ENCODE results near the gene ZNF385D. TPM values are rescaled to one million over a fixed set of nuclear protein-coding genes. Genes with fewer than 3 reads are reported as not detected.

The ZNF385D gene
- total RNA-seq, 2 experiments from 2014 or later, result not detected

GRCh38 chr3:21729331-21729730, 21.7 kb downstream of the ZNF385D start:
- Mint-ChIP-seq H3K4me1 (no peaks in the 10 kb centered on the region), H3K27me3 (no peaks in the 10 kb centered on the region), H3K9me3 (peaks cover 16% of the 10 kb centered on the region), H3K27ac (no peak overlapping the region), H3K36me3 (no peaks in the 10 kb centered on the region), H3K4me3 (no peak overlapping the region)
- DNase-seq, result no peak

- Mint-ChIP-seq H3K27ac (no peak overlapping the region), H3K4me3 (no peak overlapping the region), H3K36me3 (no peaks in the 10 kb centered on the region), H3K4me1 (no peaks in the 10 kb centered on the region), H3K9me3 (peaks cover 13% of the 10 kb centered on the region), H3K27me3 (no peaks in the 10 kb centered on the region)
- DNase-seq, result no peak
Observed at GRCh38 chr3:21722768-21723167, 28.2 kb downstream of the ZNF385D start.

GRCh38 chr3:21722301-21722700, 28.7 kb downstream of the ZNF385D start:
- Mint-ChIP-seq H3K4me1 (no peaks in the 10 kb centered on the region), H3K27ac (no peak overlapping the region), H3K36me3 (no peaks in the 10 kb centered on the region), H3K27me3 (no peaks in the 10 kb centered on the region), H3K4me3 (no peak overlapping the region), H3K9me3 (peaks cover 10% of the 10 kb centered on the region)
- no peak for DNase-seq

DNA sequence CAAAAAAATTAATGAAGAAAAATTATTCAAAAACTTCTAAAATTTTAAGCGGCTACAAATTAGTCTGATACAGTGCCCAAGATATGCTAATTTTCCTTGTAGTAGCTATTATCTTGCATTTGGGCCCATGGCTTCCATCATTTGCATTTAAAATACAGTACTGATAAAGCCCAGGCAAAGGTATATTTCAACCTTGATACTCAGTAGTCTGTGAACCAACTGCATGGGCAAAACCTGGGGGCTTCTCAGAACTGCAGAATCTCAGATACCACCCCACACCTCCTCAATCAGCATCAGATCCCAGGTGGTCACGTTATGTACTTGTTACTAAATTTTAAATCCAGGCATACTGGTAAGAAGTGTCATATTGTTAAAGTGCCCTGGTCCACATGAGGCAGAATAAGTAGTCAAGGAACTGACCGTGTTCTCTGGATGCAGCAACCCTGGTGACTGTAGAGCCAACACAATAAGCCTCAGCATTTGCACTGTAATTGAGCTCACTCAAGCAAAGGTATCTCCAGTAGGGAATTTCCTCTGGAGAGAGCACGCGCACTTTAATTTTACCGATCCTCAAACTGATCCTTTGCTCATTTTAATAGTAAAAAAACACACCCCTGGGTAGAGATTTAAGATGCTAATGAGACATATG, 31.9 kb downstream of the ZNF385D start:
- H3K36me3 Mint-ChIP-seq, result no peaks in the 10 kb centered on the region
- no peak overlapping the region for H3K27ac Mint-ChIP-seq
- no peaks in the 10 kb centered on the region for H3K4me1 Mint-ChIP-seq
- no peak overlapping the region for H3K4me3 Mint-ChIP-seq
- peaks cover 1% of the 10 kb centered on the region for H3K9me3 Mint-ChIP-seq
- H3K27me3 Mint-ChIP-seq, result no peaks in the 10 kb centered on the region
- no peak for DNase-seq

GRCh38 chr3:21718161-21718765, 32.7 kb downstream of the ZNF385D start:
- H3K4me3 Mint-ChIP-seq, result no peak overlapping the region
- no peaks in the 10 kb centered on the region for H3K36me3 Mint-ChIP-seq
- peaks cover under 1% of the 10 kb centered on the region for H3K9me3 Mint-ChIP-seq
- DNase-seq, result no peak
- no peaks in the 10 kb centered on the region for H3K4me1 Mint-ChIP-seq
- no peak overlapping the region for H3K27ac Mint-ChIP-seq
- no peaks in the 10 kb centered on the region for H3K27me3 Mint-ChIP-seq

DNA sequence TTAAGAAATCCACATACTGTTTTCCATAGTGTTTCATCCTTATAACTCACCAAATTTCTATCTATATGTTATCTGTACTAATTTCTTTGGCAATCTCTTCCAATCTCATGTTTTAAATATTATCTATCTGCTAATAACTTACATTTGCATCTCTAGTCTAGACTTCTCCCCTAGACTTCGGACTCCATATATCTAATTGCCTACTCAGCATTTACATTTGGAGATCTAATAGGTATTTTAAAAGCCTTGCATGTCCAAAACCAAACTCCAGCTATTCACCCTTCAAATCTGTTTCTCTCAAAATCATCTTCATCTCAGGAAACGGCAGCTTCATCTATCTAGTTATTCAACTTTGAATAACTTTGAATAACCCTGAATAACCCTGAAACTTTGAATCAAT, 35.3 kb downstream of the ZNF385D start:
- no peak overlapping the region for H3K27ac Mint-ChIP-seq
- peaks cover 2% of the 10 kb centered on the region for H3K9me3 Mint-ChIP-seq

DNA sequence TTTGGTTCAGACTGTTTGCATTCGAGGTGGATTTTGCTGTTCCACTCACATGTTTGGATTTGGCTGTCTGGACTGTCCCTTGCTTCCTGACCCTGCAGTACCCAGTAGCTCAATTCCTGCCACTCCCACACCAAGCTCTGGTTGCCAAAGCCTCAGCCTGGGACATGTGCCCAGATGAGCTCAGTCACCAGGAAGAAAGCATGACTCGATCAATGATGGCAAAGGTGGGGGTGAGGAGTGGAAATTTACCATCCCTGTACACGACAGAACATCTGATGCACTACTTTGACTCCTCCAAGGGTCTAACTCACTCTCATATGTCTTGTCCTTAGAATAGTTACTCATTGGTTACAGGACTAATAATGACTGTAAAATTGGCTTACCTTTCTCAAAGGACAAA, 45.2 kb downstream of the ZNF385D start:
- Mint-ChIP-seq H3K27ac (no peak overlapping the region), H3K9me3 (peaks cover 2% of the 10 kb centered on the region), H3K4me3 (no peak overlapping the region), H3K36me3 (no peaks in the 10 kb centered on the region), H3K27me3 (no peaks in the 10 kb centered on the region), H3K4me1 (no peaks in the 10 kb centered on the region)
- DNase-seq, result no peak

More for the DNA sequence above, 35.3 kb downstream of the ZNF385D start:
- no peaks in the 10 kb centered on the region for H3K4me1 Mint-ChIP-seq
- no peak for DNase-seq
- no peaks in the 10 kb centered on the region for H3K27me3 Mint-ChIP-seq
- no peaks in the 10 kb centered on the region for H3K36me3 Mint-ChIP-seq
- no peak overlapping the region for H3K4me3 Mint-ChIP-seq

DNA sequence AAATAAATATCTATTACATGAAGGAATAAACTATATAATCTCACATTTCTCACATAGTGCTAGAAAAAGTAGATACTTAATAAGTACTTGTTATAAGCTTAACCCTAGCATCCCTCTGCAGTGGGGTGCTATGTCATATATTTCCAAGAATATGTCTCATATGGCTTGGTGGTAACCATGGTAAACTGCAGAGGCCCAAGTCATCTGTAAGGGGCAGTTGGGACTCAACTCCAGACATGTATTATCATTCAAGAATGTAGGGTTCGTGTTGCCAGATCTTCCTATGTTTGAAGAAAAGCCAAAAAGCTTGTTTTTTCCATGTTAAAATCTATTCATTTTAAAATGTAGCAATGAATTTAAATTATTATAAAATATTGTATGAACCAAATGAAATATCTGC, 46.2 kb downstream of the ZNF385D start:
- DNase-seq, result no peak
- no peaks in the 10 kb centered on the region for H3K27me3 Mint-ChIP-seq
- no peaks in the 10 kb centered on the region for H3K4me1 Mint-ChIP-seq
- no peak overlapping the region for H3K27ac Mint-ChIP-seq
- H3K36me3 Mint-ChIP-seq, result no peaks in the 10 kb centered on the region
- no peaks in the 10 kb centered on the region for H3K9me3 Mint-ChIP-seq
- H3K4me3 Mint-ChIP-seq, result no peak overlapping the region

DNA sequence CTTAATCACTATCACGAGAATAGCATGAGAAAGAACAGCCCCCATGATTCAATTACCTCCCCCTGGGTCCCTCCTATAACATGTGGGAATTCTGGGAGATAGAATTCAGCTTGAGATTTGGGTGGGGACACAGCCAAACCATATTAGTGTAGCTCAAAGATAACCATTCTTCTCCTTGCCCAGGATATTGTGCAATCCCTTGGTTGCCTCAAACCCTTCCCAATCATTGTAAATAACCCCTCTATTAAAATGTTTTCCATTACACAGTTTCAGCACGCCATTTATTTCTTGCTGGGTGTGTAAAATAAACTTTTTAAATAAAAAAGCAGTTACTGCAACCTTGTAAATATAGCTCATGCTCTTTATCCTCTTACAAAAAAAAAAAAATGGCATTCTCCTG, 47.7 kb downstream of the ZNF385D start:
- no peak overlapping the region for H3K27ac Mint-ChIP-seq
- H3K9me3 Mint-ChIP-seq, result no peaks in the 10 kb centered on the region
- no peaks in the 10 kb centered on the region for H3K36me3 Mint-ChIP-seq
- H3K4me1 Mint-ChIP-seq, result no peaks in the 10 kb centered on the region
- H3K4me3 Mint-ChIP-seq, result no peak overlapping the region
- DNase-seq, result no peak
- H3K27me3 Mint-ChIP-seq, result no peaks in the 10 kb centered on the region

- Mint-ChIP-seq H3K27ac (no peak overlapping the region), H3K9me3 (peaks cover 2% of the 10 kb centered on the region), H3K36me3 (no peaks in the 10 kb centered on the region)
Observed at GRCh38 chr3:21697707-21698106, 53.3 kb downstream of the ZNF385D start.

GRCh38 chr3:21694506-21694905, 56.5 kb downstream of the ZNF385D start:
- Mint-ChIP-seq H3K9me3 (peaks cover 2% of the 10 kb centered on the region), H3K4me3 (no peak overlapping the region), H3K4me1 (no peaks in the 10 kb centered on the region), H3K36me3 (no peaks in the 10 kb centered on the region), H3K27ac (no peak overlapping the region), H3K27me3 (no peaks in the 10 kb centered on the region)
- no peak for DNase-seq

More at GRCh38 chr3:21697707-21698106, 53.3 kb downstream of the ZNF385D start:
- no peaks in the 10 kb centered on the region for H3K4me1 Mint-ChIP-seq
- DNase-seq, result no peak
- no peaks in the 10 kb centered on the region for H3K27me3 Mint-ChIP-seq
- no peak overlapping the region for H3K4me3 Mint-ChIP-seq

- no peak for DNase-seq
- H3K9me3 Mint-ChIP-seq, result no peaks in the 10 kb centered on the region
- no peaks in the 10 kb centered on the region for H3K36me3 Mint-ChIP-seq
- H3K4me1 Mint-ChIP-seq, result no peaks in the 10 kb centered on the region
- H3K27me3 Mint-ChIP-seq, result no peaks in the 10 kb centered on the region
- H3K27ac Mint-ChIP-seq, result no peak overlapping the region
- no peak overlapping the region for H3K4me3 Mint-ChIP-seq
Observed at GRCh38 chr3:21691036-21691435, 60.0 kb downstream of the ZNF385D start.

GRCh38 chr3:21682206-21682605, 68.8 kb downstream of the ZNF385D start:
- Mint-ChIP-seq H3K27me3 (no peaks in the 10 kb centered on the region), H3K36me3 (no peaks in the 10 kb centered on the region), H3K4me3 (no peak overlapping the region), H3K4me1 (no peaks in the 10 kb centered on the region), H3K9me3 (no peaks in the 10 kb centered on the region), H3K27ac (no peak overlapping the region)
- no peak for DNase-seq

- H3K36me3 Mint-ChIP-seq, result no peaks in the 10 kb centered on the region
- no peak for DNase-seq
- H3K27me3 Mint-ChIP-seq, result no peaks in the 10 kb centered on the region
- no peak overlapping the region for H3K4me3 Mint-ChIP-seq
- H3K9me3 Mint-ChIP-seq, result no peaks in the 10 kb centered on the region
- no peaks in the 10 kb centered on the region for H3K4me1 Mint-ChIP-seq
- H3K27ac Mint-ChIP-seq, result no peak overlapping the region
Observed at GRCh38 chr3:21673393-21673792, 77.6 kb downstream of the ZNF385D start.

GRCh38 chr3:21672303-21672702, 78.7 kb downstream of the ZNF385D start:
- H3K4me1 Mint-ChIP-seq, result no peaks in the 10 kb centered on the region
- H3K27me3 Mint-ChIP-seq, result no peaks in the 10 kb centered on the region
- no peak for DNase-seq
- H3K9me3 Mint-ChIP-seq, result no peaks in the 10 kb centered on the region
- no peak overlapping the region for H3K27ac Mint-ChIP-seq
- no peaks in the 10 kb centered on the region for H3K36me3 Mint-ChIP-seq
- H3K4me3 Mint-ChIP-seq, result no peak overlapping the region

DNA sequence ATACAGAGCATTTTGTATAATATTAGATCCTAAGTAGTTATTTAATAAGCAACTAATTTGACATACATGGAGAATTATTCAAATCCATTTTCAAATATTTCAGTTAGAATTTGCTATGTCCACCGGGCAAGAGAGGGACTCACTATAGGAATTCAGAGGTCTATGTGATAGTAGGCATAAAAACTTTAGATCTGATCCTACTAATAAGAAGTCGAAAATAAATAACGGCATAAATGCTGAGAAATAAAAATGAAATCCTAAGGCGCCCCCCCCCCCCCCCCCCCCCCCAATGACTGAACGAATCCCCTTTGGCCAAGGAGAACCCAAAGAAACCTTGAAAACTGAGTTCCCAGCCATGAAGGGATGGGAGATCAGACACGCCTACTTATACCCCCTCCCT, 80.6 kb downstream of the ZNF385D start:
- DNase-seq, result no peak
- no peak overlapping the region for H3K27ac Mint-ChIP-seq
- H3K36me3 Mint-ChIP-seq, result no peaks in the 10 kb centered on the region
- no peaks in the 10 kb centered on the region for H3K27me3 Mint-ChIP-seq
- H3K4me3 Mint-ChIP-seq, result no peak overlapping the region
- H3K4me1 Mint-ChIP-seq, result no peaks in the 10 kb centered on the region
- H3K9me3 Mint-ChIP-seq, result no peaks in the 10 kb centered on the region
